ENCODE results near the gene DMWD.

The DMWD gene

DNA sequence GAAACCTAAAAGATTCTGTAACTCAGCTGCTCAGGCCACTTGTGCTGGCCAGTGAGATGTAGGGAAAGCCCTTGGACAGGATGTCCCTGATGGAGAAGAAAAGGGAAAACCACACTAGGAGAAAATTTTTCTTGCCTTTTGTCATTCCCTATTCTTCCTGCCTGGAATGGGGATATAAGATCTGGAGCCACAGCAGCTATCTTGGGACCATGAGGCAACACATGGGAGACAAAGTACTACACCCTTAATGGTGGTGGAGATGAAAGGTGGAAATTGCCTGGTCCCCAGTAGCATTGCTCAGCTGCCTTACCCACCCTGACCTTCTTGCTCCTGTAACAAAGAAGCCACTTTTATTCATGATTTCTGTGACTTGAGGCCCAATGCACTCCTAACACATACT lies 13.1 kb upstream of the DMWD start:
- H3K36me3 ChIP-seq (ENCODE audit: control insufficient read depth, low read length): no peaks in the 10 kb centered on the region
- no peaks in the 10 kb centered on the region for H3K9me2 ChIP-seq (replicated peaks; ENCODE audit: control insufficient read depth, low read length)
- no peak for TF ChIP-seq EZH2phosphoT487 (IDR thresholded peaks at IDR 0.05; ENCODE audit: borderline replicate concordance, low read length)
- H3K4me2 ChIP-seq (ENCODE audit: low read length): no peak overlapping the region
- no peak overlapping the region for H3K4me3 ChIP-seq (ENCODE audit: low read length)
- no peaks in the 10 kb centered on the region for H3K79me2 ChIP-seq (ENCODE audit: control insufficient read depth, low read length)
- H3K4me1 ChIP-seq (ENCODE audit: control insufficient read depth, low read length): peaks cover 40% of the 10 kb centered on the region
- no peak overlapping the region for H3K27ac ChIP-seq (ENCODE audit: low read depth, low read length)
- H3K9me3 ChIP-seq (ENCODE audit: control insufficient read depth, insufficient read depth, low read length): no peaks in the 10 kb centered on the region
- H3K27me3 ChIP-seq (ENCODE audit: control insufficient read depth, low read length): no peaks in the 10 kb centered on the region
- H4K20me1 ChIP-seq (ENCODE audit: control insufficient read depth, insufficient read depth, low read depth, low read length): no peaks in the 10 kb centered on the region
- no peaks in the 10 kb centered on the region for H3F3A ChIP-seq (ENCODE audit: control insufficient read depth, insufficient read depth)

DNA sequence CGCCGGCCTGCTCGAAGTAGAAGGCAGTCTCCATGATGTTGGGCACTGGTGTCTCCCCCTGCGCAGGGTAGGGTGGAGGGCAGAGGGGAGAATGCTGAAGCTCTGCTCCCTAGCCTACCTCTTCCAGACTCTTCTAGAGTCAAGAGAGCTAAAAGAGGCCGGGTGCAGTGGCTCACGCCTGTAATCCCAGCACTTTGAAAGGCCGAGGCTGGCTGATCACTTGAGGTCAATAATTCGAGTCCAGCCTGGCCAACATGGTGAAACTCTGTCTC lies 12.2 kb upstream of the DMWD start:
- H3K36me3 ChIP-seq (ENCODE audit: control insufficient read depth, low read length): no peaks in the 10 kb centered on the region
- no peak overlapping the region for H3K4me2 ChIP-seq (ENCODE audit: low read length)
- H3K27ac ChIP-seq (ENCODE audit: low read depth, low read length): no peak overlapping the region
- H3K9me3 ChIP-seq (ENCODE audit: control insufficient read depth, insufficient read depth, low read length): no peaks in the 10 kb centered on the region
- no peaks in the 10 kb centered on the region for H3K79me2 ChIP-seq (ENCODE audit: control insufficient read depth, low read length)
- no peak overlapping the region for H3K4me3 ChIP-seq (ENCODE audit: low read length)
- no peaks in the 10 kb centered on the region for H4K20me1 ChIP-seq (ENCODE audit: control insufficient read depth, insufficient read depth, low read depth, low read length)
- no peaks in the 10 kb centered on the region for H3F3A ChIP-seq (ENCODE audit: control insufficient read depth, insufficient read depth)
- no peaks in the 10 kb centered on the region for H3K9me2 ChIP-seq (replicated peaks; ENCODE audit: control insufficient read depth, low read length)
- TF ChIP-seq, protein P1, sequence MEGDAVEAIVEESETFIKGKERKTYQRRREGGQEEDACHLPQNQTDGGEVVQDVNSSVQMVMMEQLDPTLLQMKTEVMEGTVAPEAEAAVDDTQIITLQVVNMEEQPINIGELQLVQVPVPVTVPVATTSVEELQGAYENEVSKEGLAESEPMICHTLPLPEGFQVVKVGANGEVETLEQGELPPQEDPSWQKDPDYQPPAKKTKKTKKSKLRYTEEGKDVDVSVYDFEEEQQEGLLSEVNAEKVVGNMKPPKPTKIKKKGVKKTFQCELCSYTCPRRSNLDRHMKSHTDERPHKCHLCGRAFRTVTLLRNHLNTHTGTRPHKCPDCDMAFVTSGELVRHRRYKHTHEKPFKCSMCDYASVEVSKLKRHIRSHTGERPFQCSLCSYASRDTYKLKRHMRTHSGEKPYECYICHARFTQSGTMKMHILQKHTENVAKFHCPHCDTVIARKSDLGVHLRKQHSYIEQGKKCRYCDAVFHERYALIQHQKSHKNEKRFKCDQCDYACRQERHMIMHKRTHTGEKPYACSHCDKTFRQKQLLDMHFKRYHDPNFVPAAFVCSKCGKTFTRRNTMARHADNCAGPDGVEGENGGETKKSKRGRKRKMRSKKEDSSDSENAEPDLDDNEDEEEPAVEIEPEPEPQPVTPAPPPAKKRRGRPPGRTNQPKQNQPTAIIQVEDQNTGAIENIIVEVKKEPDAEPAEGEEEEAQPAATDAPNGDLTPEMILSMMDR (IDR thresholded peaks at IDR 0.05; ENCODE audit: low read depth, low read length, poor library complexity, severe bottlenecking): no peak
- TF ChIP-seq EZH2phosphoT487 (IDR thresholded peaks at IDR 0.05; ENCODE audit: borderline replicate concordance, low read length): no peak
- H3K27me3 ChIP-seq (ENCODE audit: control insufficient read depth, low read length): no peaks in the 10 kb centered on the region
- peaks cover 40% of the 10 kb centered on the region for H3K4me1 ChIP-seq (ENCODE audit: control insufficient read depth, low read length)

GRCh38 chr19:45804140-45804958 lies 11.7 kb upstream of the DMWD start:
- peaks cover 40% of the 10 kb centered on the region for H3K4me1 ChIP-seq (ENCODE audit: control insufficient read depth, low read length)
- H3K27ac ChIP-seq (ENCODE audit: low read depth, low read length): no peak overlapping the region
- H3K9me3 ChIP-seq (ENCODE audit: control insufficient read depth, insufficient read depth, low read length): no peaks in the 10 kb centered on the region
- H3K4me3 ChIP-seq (ENCODE audit: low read length): no peak overlapping the region
- H4K20me1 ChIP-seq (ENCODE audit: control insufficient read depth, insufficient read depth, low read depth, low read length): no peaks in the 10 kb centered on the region
- TF ChIP-seq EZH2phosphoT487 (IDR thresholded peaks at IDR 0.05; ENCODE audit: borderline replicate concordance, low read length): no peak
- TF ChIP-seq, protein P1 (IDR thresholded peaks at IDR 0.05; ENCODE audit: low read depth, low read length, poor library complexity, severe bottlenecking): no peak
- no peaks in the 10 kb centered on the region for H3K27me3 ChIP-seq (ENCODE audit: control insufficient read depth, low read length)
- H3K4me2 ChIP-seq (ENCODE audit: low read length): no peak overlapping the region
- no peaks in the 10 kb centered on the region for H3K9me2 ChIP-seq (replicated peaks; ENCODE audit: control insufficient read depth, low read length)
- no peaks in the 10 kb centered on the region for H3K79me2 ChIP-seq (ENCODE audit: control insufficient read depth, low read length)
- H3K36me3 ChIP-seq (ENCODE audit: control insufficient read depth, low read length): no peaks in the 10 kb centered on the region
- H3F3A ChIP-seq (ENCODE audit: control insufficient read depth, insufficient read depth): peaks cover 3% of the 10 kb centered on the region; the same call in 1 of the 2 replicates

DNA sequence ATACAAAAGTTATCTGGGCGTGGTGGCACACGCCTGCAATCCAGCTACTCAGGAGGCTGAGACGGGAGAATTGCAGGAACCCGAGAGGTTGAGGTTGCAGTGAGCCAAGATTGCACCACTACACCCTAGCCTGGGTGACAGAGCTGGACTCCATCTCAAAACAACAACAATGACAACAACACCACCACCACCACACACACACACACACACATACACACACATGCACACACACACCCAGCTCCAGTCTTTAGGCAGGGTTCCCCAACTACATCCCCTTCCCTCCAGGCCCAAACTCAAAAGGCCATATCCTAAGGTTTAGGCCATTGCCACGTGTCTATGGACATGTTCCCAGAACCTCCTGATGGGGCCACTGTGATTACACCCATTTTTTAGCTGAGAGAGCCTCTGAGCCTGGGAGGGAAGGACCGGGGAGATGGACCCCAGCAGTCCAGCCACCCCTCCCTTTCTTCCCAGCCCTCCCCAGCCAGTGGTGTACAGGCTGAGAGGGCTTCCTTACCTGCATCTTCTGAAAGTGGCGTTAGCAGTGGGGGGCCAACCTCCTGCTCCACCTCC lies 9.0 kb upstream of the DMWD start:
- Histone ChIP-seq H3K9me2 (replicated peaks; ENCODE audit: control insufficient read depth, low read length) (no peaks in the 10 kb centered on the region), H3K27ac (ENCODE audit: low read depth, low read length) (no peak overlapping the region), H3K27me3 (ENCODE audit: control insufficient read depth, low read length) (no peaks in the 10 kb centered on the region), H3K4me2 (ENCODE audit: low read length) (peak overlapping the region; percentile 42), H4K20me1 (ENCODE audit: control insufficient read depth, insufficient read depth, low read depth, low read length) (no peaks in the 10 kb centered on the region), H3K4me1 (ENCODE audit: control insufficient read depth, low read length) (peaks cover 40% of the 10 kb centered on the region), H3K36me3 (ENCODE audit: control insufficient read depth, low read length) (no peaks in the 10 kb centered on the region), H3K9me3 (ENCODE audit: control insufficient read depth, insufficient read depth, low read length) (no peaks in the 10 kb centered on the region), H3K4me3 (ENCODE audit: low read length) (no peak overlapping the region; the same call in 1 of the 2 replicates), H3F3A (ENCODE audit: control insufficient read depth, insufficient read depth) (peaks cover 4% of the 10 kb centered on the region; the same call in 1 of the 2 replicates), H3K79me2 (ENCODE audit: control insufficient read depth, low read length) (no peaks in the 10 kb centered on the region)
- TF ChIP-seq EZH2phosphoT487 (IDR thresholded peaks at IDR 0.05; ENCODE audit: borderline replicate concordance, low read length): no peak
- TF ChIP-seq, protein P1 (IDR thresholded peaks at IDR 0.05; ENCODE audit: low read depth, low read length, poor library complexity, severe bottlenecking): no peak
